AG04450 (cell line): ENCODE results near the gene CTSE. TPM values are rescaled to one million over a fixed set of nuclear protein-coding genes. Genes with fewer than 3 reads are reported as not detected.

Experiments used
- CTCF ChIA-PET: fragments of 300-600, 350-600 bp; formaldehyde crosslinking; extraction: SDS; loops from one replicate; lab custom pipeline; 2022; ENCODE audit warnings: antibody characterized with exemption, inconsistent platforms; lab: Charles Lee
- POLR2A ChIA-PET: fragments of 350-600 bp; formaldehyde crosslinking; extraction: SDS; loops from one replicate; lab custom pipeline; 2021; ENCODE audit warnings: antibody characterized with exemption, inconsistent platforms; lab: Yijun Ruan, JAX
- DNase-seq: peaks from one replicate; pipeline ENCODE4 v3.0.0-alpha.2; 2011; ENCODE audit warnings: low read depth, low spot score
- H3K27ac ChIP-seq: one replicate; pipeline ENCODE4 v1.5.1; 2012; ENCODE audit warnings: low read depth, low read length, control low read depth
- H3K27me3 ChIP-seq: one replicate; pipeline ENCODE4 v1.6.0; 2012; ENCODE audit warnings: low read length; ENCODE audit not compliant: control insufficient read depth, insufficient read depth
- H3K4me3 ChIP-seq: 2 replicates; pipeline ENCODE4 v1.5.1; 2011; ENCODE audit warnings: mild to moderate bottlenecking, low read depth, low read length, control low read depth
- H3K9me3 ChIP-seq: 2 replicates; pipeline ENCODE4 v1.5.1; 2012; ENCODE audit warnings: low read length; ENCODE audit not compliant: control insufficient read depth, insufficient read depth
- CTCF ChIP-seq: IDR thresholded peaks from 2 replicates; pipeline ENCODE4 v1.5.1; 2011; ENCODE audit warnings: low read depth, low read length, control low read depth, inconsistent platforms
- polyA plus RNA-seq: library from polyadenylated mRNA; depleted of rRNA; stranded (reverse); fragments of >200 nt; gene quantifications from 2 replicates; pipeline ENCODE4 v1.2.3, GENCODE V29; 2011

Gene CTSE
- polyA plus RNA-seq, 1 experiment: not detected

GRCh38 chr1:206050655-206051235, 27.1 kb upstream of the CTSE start:
- H3K27me3 ChIP-seq: peaks cover 30% of the 10 kb centered on the region
- no peaks in the 10 kb centered on the region for H3K9me3 ChIP-seq
- no peak overlapping the region for H3K4me3 ChIP-seq
- no peak for TF ChIP-seq CTCF
- no peak overlapping the region for H3K27ac ChIP-seq
- POLR2A ChIA-PET: no interaction called here
- DNase-seq: no peak
- CTCF ChIA-PET: no interaction called here

GRCh38 chr1:206049919-206050600, 26.4 kb upstream of the CTSE start:
- Histone ChIP-seq H3K27ac (no peak overlapping the region), H3K9me3 (no peaks in the 10 kb centered on the region), H3K4me3 (no peak overlapping the region), H3K27me3 (peaks cover 30% of the 10 kb centered on the region)
- POLR2A ChIA-PET: no interaction called here
- DNase-seq: no peak
- CTCF ChIA-PET: no interaction called here
- TF ChIP-seq CTCF: no peak

- Histone ChIP-seq H3K27me3 (peaks cover 30% of the 10 kb centered on the region), H3K27ac (no peak overlapping the region), H3K9me3 (no peaks in the 10 kb centered on the region), H3K4me3 (no peak overlapping the region)
- ChIA-PET CTCF (no interaction called here), POLR2A (no interaction called here)
- no peak for TF ChIP-seq CTCF
- DNase-seq: no peak
Observed at GRCh38 chr1:206049293-206049692, 25.6 kb upstream of the CTSE start.

DNA sequence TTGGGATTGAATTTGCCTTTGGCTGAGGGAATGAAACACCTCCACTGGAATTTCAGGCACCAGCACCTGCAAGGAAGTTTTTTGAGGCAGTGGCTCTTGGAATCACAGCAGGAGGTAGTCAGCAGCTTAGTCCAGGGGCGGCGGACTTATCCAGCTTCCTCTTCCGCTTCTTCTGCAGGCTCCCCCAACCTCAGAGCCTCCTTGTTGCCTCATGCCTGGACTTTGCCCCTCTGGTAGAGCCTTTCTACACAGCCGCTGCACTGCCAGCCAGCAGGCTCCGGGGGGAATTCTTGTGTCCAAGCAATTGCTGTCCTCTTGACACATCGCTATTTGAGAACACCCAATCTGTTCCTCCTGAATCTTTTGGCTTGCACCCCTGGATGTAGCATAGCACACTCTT, 24.9 kb upstream of the CTSE start:
- Histone ChIP-seq H3K9me3 (no peaks in the 10 kb centered on the region), H3K27me3 (peaks cover 32% of the 10 kb centered on the region), H3K4me3 (no peak overlapping the region), H3K27ac (no peak overlapping the region)
- DNase-seq: no peak
- no peak for TF ChIP-seq CTCF
- ChIA-PET CTCF (no interaction called here), POLR2A (interaction anchor here (0.5 kb wide), 1 partner anchor 11 kb away, joined by 4 read pairs; no protein-coding TSS in a partner anchor)

- CTCF ChIA-PET: interaction anchor here (0.6 kb wide), 1 partner anchor 497 kb away, joined by 4 read pairs; no protein-coding TSS in a partner anchor
- no peak overlapping the region for H3K4me3 ChIP-seq
- H3K27ac ChIP-seq: no peak overlapping the region
- no peak for TF ChIP-seq CTCF
- peaks cover 39% of the 10 kb centered on the region for H3K27me3 ChIP-seq
- DNase-seq: no peak
- H3K9me3 ChIP-seq: no peaks in the 10 kb centered on the region
- POLR2A ChIA-PET: no interaction called here
Observed at GRCh38 chr1:206047271-206047670, 23.6 kb upstream of the CTSE start.
